GM12878 (cell line): ENCODE data around the gene EPB41. TPM values are rescaled to one million over a fixed set of nuclear protein-coding genes. Genes with fewer than 3 reads are reported as not detected.

Experiments
- ATAC-seq: fragments of 200-7000 bp; cut with Tn5 transposase; 3 replicates; pipeline ENCODE4 v1.9.1; 2020; ENCODE audit warnings: mild to moderate bottlenecking, moderate library complexity
- BruUV-seq: library from RNA; stranded (reverse); fragments of 400-500 nt; replicated peaks from 2 replicates; lab custom pipeline; 2021; lab: Mats Ljungman, UMichigan
- CTCF ChIA-PET: fragments of 300-600 bp; sonication (Branson Sonifier 250); formaldehyde crosslinking; extraction: SDS; loops from one replicate; lab custom pipeline; 2021; ENCODE audit warnings: inconsistent platforms; lab: Yijun Ruan, JAX
- POLR2A ChIA-PET: fragments of 350-600 bp; formaldehyde crosslinking; extraction: SDS; loops from one replicate; lab custom pipeline; 2021; ENCODE audit warnings: inconsistent platforms; lab: Charles Lee
- RAD21 ChIA-PET: fragments of 300-600 bp; sonication (Branson Sonifier 250); formaldehyde crosslinking; loops from one replicate; lab custom pipeline; 2023; ENCODE audit warnings: antibody characterized with exemption; ENCODE audit not compliant: unreplicated experiment; lab: Charles Lee
- SMC1A ChIA-PET: fragments of 300-600 bp; sonication (Branson Sonifier 250); formaldehyde crosslinking; loops from one replicate; lab custom pipeline; 2023; ENCODE audit not compliant: unreplicated experiment, uncharacterized antibody; lab: Charles Lee
- DNase-seq: peaks from one replicate; pipeline ENCODE4 v3.0.0-alpha.2; 2011; ENCODE audit warnings: low read depth, low spot score
- FAIRE-seq: peaks from 3 replicates; lab custom pipeline; 2011; peaks lifted over from hg19 to GRCh38; lab: Jason Lieb, UNC
- H2AFZ ChIP-seq: 2 replicates; pipeline ENCODE4 v1.6.0; 2011; ENCODE audit warnings: low read depth, low read length, control low read depth; ENCODE audit not compliant: control insufficient read depth
- H3K27ac ChIP-seq: 2 replicates; pipeline ENCODE4 v1.5.1; 2011; ENCODE audit warnings: control low read depth; ENCODE audit not compliant: control insufficient read depth, insufficient read depth
- H3K27me3 ChIP-seq, 2 experiments: replicated peaks in 1 of 2; 2 replicates each; pipeline versions ENCODE4 v1.6.0 to v1.6.1; 2011; ENCODE audit warnings: low read length in 1 of 2; ENCODE audit not compliant: control insufficient read depth in 2 of 2, insufficient read depth in 2 of 2
- H3K36me3 ChIP-seq, 2 experiments: 2 replicates each; pipeline ENCODE4 v1.5.1; 2011; ENCODE audit warnings: low read length in 1 of 2; ENCODE audit not compliant: control insufficient read depth in 2 of 2, insufficient read depth in 2 of 2
- H3K4me1 ChIP-seq: 2 replicates; pipeline ENCODE4 v1.6.1; 2011; ENCODE audit warnings: mild to moderate bottlenecking, low read length, moderate library complexity, mixed read lengths; ENCODE audit not compliant: control insufficient read depth, insufficient read depth
- H3K4me2 ChIP-seq: 2 replicates; pipeline ENCODE4 v1.6.0; 2011; ENCODE audit warnings: control low read depth; ENCODE audit not compliant: control insufficient read depth, insufficient read depth
- H3K4me3 ChIP-seq: fragments of 200-600 bp; sonication (generic); 2 replicates; pipeline ENCODE4 v1.5.1; 2016
- H3K79me2 ChIP-seq: 2 replicates; pipeline ENCODE4 v1.6.0; 2011; ENCODE audit warnings: low read length; ENCODE audit not compliant: control insufficient read depth, insufficient read depth
- H3K9ac ChIP-seq: 2 replicates; pipeline ENCODE4 v1.8.0; 2011; ENCODE audit warnings: low read length, control low read depth, mixed read lengths; ENCODE audit not compliant: control insufficient read depth, insufficient read depth
- H3K9me3 ChIP-seq: replicated peaks from 3 replicates; pipeline ENCODE4 v1.5.1; 2011; ENCODE audit warnings: mild to moderate bottlenecking, low read length; ENCODE audit not compliant: control insufficient read depth, insufficient read depth
- H4K20me1 ChIP-seq: 2 replicates; pipeline ENCODE4 v1.6.0; 2011; ENCODE audit not compliant: control insufficient read depth, insufficient read depth
- GATAD2B ChIP-seq: fragments of 450-650 bp; conservative IDR thresholded peaks from 2 replicates; pipeline ENCODE4 v1.6.1; 2017; ENCODE audit warnings: low read depth, mild to moderate bottlenecking, moderate library complexity
- HCFC1 ChIP-seq: fragments of 150-350 bp; IDR thresholded peaks from 2 replicates; pipeline ENCODE4 v1.6.1; 2014; ENCODE audit warnings: low read length
- LARP7 ChIP-seq: fragments of 450-650 bp; IDR thresholded peaks from 2 replicates; pipeline ENCODE4 v1.6.1; 2017; ENCODE audit warnings: mild to moderate bottlenecking
- RBBP5 ChIP-seq: fragments of 200-600 bp; sonication (generic); conservative IDR thresholded peaks from 2 replicates; pipeline ENCODE4 v1.6.1; 2016
- WGBS: methylation state at CpG from one replicate; pipeline ENCODE4 v1.1.6; 2016; ENCODE audit warnings: low lambda C conversion rate; ENCODE audit not compliant: insufficient replicate concordance, insufficient coverage; ENCODE audit errors: missing lambda C conversion rate; 5-methylcytosine and 5-hydroxymethylcytosine counted together
- in situ Hi-C: fragments of 300-500 bp; cut with MboI; formaldehyde crosslinking; loops from 9 replicates; pipeline ENCODE4 v1.14.3; 2018; ENCODE audit warnings: mixed read lengths
- intact Hi-C: fragments of 100-400 bp; cut with micrococcal nuclease; formaldehyde crosslinking; loops from one replicate; pipeline ENCODE4 v1.14.2; 2022; ENCODE audit not compliant: unreplicated experiment
- polyA plus RNA-seq, 11 experiments: library from polyadenylated mRNA; depleted of rRNA in 4 of 11; unstranded in 6 of 11; stranded (reverse) in 5 of 11; fragments of >200 nt; fragmentation: Nextera tagmentation in 4 of 11; fragmentation: Illumina TruSeq in 1 of 11; extraction: Ambion mirVana in 4 of 11; extraction: Trizol in 1 of 11; gene quantifications; 1 replicate in 1 of 11; 2 replicates in 10 of 11; pipeline versions ENCODE4 v1.2.1 to v1.2.3, GENCODE V29; 2011 to 2016; ENCODE audit warnings: inconsistent platforms in 2 of 11, missing spikeins in 2 of 11, low read depth in 1 of 11
- total RNA-seq, 4 experiments: library from RNA; depleted of rRNA in 3 of 4; stranded (reverse); fragments of >200 nt in 3 of 4; fragmentation: Illumina TruSeq in 1 of 4; extraction: Trizol in 1 of 4; gene quantifications; 2 replicates each; pipeline versions ENCODE4 v1.2.1 to v1.2.3, GENCODE V29; 2013 to 2021
- TF ChIP-seq, protein P1 (sequence below): fragments of 450-650 bp; IDR thresholded peaks from 2 replicates; pipeline ENCODE4 v1.6.1; 2016; ENCODE audit warnings: mild to moderate bottlenecking
- TF ChIP-seq, protein P2 (sequence below): fragments of 450-650 bp; IDR thresholded peaks from 2 replicates; pipeline ENCODE4 v1.6.1; 2016; ENCODE audit warnings: mild to moderate bottlenecking
- TF ChIP-seq, protein P3 (sequence below): fragments of 450-650 bp; IDR thresholded peaks from 2 replicates; pipeline ENCODE4 v1.6.1; 2017; ENCODE audit warnings: mild to moderate bottlenecking
- TF ChIP-seq, protein P4 (sequence below): fragments of 450-650 bp; formaldehyde crosslinking; IDR thresholded peaks from 2 replicates; pipeline ENCODE4 v1.4.0; 2020; ENCODE audit warnings: mild to moderate bottlenecking, moderate library complexity

EPB41 gene
- total and polyA plus RNA-seq, 10 of the 15 experiments (the other 5 are each of a cell fraction or from before 2014, with no cell fraction given) = 1.1 to 77.6 (median 58.8) TPM

DNA sequence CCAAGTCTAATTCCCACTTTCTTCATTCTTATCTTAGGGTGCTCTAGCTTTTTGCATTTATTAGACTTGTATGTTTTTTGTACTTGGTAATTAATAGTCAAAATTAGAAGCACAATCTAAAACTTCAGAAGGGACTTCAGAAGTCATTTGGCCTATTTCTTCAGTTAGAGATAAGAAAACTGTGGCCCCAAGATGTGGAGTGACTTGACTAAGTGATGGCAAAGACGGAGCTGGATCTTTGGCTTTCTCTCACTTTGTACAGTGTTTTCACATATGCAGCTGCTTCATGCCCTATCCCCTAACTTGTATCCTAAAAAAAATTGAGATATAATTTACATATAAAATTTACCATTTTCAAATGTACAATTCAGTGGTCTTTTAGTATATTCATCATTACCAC, 21.7 kb downstream of the EPB41 start:
- ChIA-PET CTCF (interaction anchor here (0.9 to 1.2 kb wide), 2 partner anchors 54 to 60 kb away, joined by 3 to 4 read pairs; no protein-coding TSS in a partner anchor), SMC1A (interaction anchor here (2.1 kb wide), 1 partner anchor 9 kb away, joined by 8 read pairs; no protein-coding TSS in a partner anchor), RAD21 (interaction anchor here (0.7 kb wide), 1 partner anchor 268 kb away, joined by 3 read pairs; no protein-coding TSS in a partner anchor), POLR2A (interaction anchor here (0.6 kb wide), 1 partner anchor 132 kb away, joined by 3 read pairs; no protein-coding TSS in a partner anchor)
- Histone ChIP-seq H3K79me2 (no peaks in the 10 kb centered on the region; the same call in 1 of the 2 replicates), H4K20me1 (no peaks in the 10 kb centered on the region), H3K9me3 (no peaks in the 10 kb centered on the region), H2AFZ (no peak overlapping the region), H3K27me3 (no peaks in the 10 kb centered on the region), H3K4me1 (no peaks in the 10 kb centered on the region), H3K4me3 (no peak overlapping the region), H3K27ac (no peak overlapping the region), H3K4me2 (no peak overlapping the region), H3K36me3 (no peaks in the 10 kb centered on the region), H3K9ac (no peak overlapping the region)
- intact Hi-C loops (no loop called here), in situ Hi-C loops (no loop called here)
- DNase-seq (no peak), ATAC-seq (no peak), FAIRE-seq (no peak)
- no TSS peak for BruUV-seq
- 90% methylated on average over 1 of the region's 1 CpG for WGBS
- TF ChIP-seq LARP7 = no peak
- TF ChIP-seq, protein P1, sequence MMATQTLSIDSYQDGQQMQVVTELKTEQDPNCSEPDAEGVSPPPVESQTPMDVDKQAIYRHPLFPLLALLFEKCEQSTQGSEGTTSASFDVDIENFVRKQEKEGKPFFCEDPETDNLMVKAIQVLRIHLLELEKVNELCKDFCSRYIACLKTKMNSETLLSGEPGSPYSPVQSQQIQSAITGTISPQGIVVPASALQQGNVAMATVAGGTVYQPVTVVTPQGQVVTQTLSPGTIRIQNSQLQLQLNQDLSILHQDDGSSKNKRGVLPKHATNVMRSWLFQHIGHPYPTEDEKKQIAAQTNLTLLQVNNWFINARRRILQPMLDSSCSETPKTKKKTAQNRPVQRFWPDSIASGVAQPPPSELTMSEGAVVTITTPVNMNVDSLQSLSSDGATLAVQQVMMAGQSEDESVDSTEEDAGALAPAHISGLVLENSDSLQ = no peak
- TF ChIP-seq RBBP5 = no peak
- no peak for TF ChIP-seq HCFC1
- TF ChIP-seq, protein P2, sequence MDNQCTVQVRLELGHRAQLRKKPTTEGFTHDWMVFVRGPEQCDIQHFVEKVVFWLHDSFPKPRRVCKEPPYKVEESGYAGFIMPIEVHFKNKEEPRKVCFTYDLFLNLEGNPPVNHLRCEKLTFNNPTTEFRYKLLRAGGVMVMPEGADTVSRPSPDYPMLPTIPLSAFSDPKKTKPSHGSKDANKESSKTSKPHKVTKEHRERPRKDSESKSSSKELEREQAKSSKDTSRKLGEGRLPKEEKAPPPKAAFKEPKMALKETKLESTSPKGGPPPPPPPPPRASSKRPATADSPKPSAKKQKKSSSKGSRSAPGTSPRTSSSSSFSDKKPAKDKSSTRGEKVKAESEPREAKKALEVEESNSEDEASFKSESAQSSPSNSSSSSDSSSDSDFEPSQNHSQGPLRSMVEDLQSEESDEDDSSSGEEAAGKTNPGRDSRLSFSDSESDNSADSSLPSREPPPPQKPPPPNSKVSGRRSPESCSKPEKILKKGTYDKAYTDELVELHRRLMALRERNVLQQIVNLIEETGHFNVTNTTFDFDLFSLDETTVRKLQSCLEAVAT = no peak
- TF ChIP-seq, protein P3, sequence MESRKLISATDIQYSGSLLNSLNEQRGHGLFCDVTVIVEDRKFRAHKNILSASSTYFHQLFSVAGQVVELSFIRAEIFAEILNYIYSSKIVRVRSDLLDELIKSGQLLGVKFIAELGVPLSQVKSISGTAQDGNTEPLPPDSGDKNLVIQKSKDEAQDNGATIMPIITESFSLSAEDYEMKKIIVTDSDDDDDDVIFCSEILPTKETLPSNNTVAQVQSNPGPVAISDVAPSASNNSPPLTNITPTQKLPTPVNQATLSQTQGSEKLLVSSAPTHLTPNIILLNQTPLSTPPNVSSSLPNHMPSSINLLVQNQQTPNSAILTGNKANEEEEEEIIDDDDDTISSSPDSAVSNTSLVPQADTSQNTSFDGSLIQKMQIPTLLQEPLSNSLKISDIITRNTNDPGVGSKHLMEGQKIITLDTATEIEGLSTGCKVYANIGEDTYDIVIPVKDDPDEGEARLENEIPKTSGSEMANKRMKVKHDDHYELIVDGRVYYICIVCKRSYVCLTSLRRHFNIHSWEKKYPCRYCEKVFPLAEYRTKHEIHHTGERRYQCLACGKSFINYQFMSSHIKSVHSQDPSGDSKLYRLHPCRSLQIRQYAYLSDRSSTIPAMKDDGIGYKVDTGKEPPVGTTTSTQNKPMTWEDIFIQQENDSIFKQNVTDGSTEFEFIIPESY = no peak
- TF ChIP-seq, protein P4, sequence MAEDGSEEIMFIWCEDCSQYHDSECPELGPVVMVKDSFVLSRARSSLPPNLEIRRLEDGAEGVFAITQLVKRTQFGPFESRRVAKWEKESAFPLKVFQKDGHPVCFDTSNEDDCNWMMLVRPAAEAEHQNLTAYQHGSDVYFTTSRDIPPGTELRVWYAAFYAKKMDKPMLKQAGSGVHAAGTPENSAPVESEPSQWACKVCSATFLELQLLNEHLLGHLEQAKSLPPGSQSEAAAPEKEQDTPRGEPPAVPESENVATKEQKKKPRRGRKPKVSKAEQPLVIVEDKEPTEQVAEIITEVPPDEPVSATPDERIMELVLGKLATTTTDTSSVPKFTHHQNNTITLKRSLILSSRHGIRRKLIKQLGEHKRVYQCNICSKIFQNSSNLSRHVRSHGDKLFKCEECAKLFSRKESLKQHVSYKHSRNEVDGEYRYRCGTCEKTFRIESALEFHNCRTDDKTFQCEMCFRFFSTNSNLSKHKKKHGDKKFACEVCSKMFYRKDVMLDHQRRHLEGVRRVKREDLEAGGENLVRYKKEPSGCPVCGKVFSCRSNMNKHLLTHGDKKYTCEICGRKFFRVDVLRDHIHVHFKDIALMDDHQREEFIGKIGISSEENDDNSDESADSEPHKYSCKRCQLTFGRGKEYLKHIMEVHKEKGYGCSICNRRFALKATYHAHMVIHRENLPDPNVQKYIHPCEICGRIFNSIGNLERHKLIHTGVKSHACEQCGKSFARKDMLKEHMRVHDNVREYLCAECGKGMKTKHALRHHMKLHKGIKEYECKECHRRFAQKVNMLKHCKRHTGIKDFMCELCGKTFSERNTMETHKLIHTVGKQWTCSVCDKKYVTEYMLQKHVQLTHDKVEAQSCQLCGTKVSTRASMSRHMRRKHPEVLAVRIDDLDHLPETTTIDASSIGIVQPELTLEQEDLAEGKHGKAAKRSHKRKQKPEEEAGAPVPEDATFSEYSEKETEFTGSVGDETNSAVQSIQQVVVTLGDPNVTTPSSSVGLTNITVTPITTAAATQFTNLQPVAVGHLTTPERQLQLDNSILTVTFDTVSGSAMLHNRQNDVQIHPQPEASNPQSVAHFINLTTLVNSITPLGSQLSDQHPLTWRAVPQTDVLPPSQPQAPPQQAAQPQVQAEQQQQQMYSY = no peak
- no peak for TF ChIP-seq GATAD2B
